ENCODE data around the gene DEF6.

Gene DEF6

GRCh38 chr6:35297601-35298481 is at the start of gene DEF6:
Gene DEF6, plus strand, starts transcription at chr6:35297818. Its CDS starts 39 bp downstream, at chr6:35297857.
- H3K4me3 ChIP-seq (ENCODE audit: low read depth, low read length) = peak within 1 kb of the TSS; percentile 55
- no peak within 1 kb of the TSS for H3K27ac ChIP-seq (ENCODE audit: low read depth, low read length)
- peak within 1 kb of the TSS; percentile 40 for H3K9ac ChIP-seq (ENCODE audit: low read length)

GRCh38 chr6:35248300-35248699 is 49.3 kb upstream of the DEF6 start:
- no peak overlapping the region for H3K27ac ChIP-seq (ENCODE audit: low read depth, low read length)
- H3K27me3 ChIP-seq (ENCODE audit: control insufficient read depth, insufficient read depth, low read length) = no peaks in the 10 kb centered on the region
- no peaks in the 10 kb centered on the region for H3K9me3 ChIP-seq (ENCODE audit: control insufficient read depth, insufficient read depth, low read depth, low read length)
- H3K4me1 ChIP-seq (ENCODE audit: control insufficient read depth, insufficient read depth, low read length) = peaks cover 17% of the 10 kb centered on the region
- no peaks in the 10 kb centered on the region; the same call in none of the 2 replicates for H3K36me3 ChIP-seq (ENCODE audit: control insufficient read depth, insufficient read depth, low read length)
- no peak overlapping the region for H3K9ac ChIP-seq (ENCODE audit: low read length)
- no peak overlapping the region for H3K4me3 ChIP-seq (ENCODE audit: low read depth, low read length)

More at GRCh38 chr6:35297601-35298481, at the start of gene DEF6:
- peaks cover 8% of the 10 kb centered on the region; the same call in 1 of the 2 replicates for H3K36me3 ChIP-seq (ENCODE audit: control insufficient read depth, insufficient read depth, low read length)
- H3K4me1 ChIP-seq (ENCODE audit: control insufficient read depth, insufficient read depth, low read length) = peaks cover 25% of the 10 kb centered on the region
- H3K9me3 ChIP-seq (ENCODE audit: control insufficient read depth, insufficient read depth, low read depth, low read length) = no peaks in the 10 kb centered on the region
- H3K27me3 ChIP-seq (ENCODE audit: control insufficient read depth, insufficient read depth, low read length) = no peaks in the 10 kb centered on the region

GRCh38 chr6:35248965-35249364 is 48.7 kb upstream of the DEF6 start:
- no peaks in the 10 kb centered on the region; the same call in none of the 2 replicates for H3K36me3 ChIP-seq (ENCODE audit: control insufficient read depth, insufficient read depth, low read length)

GRCh38 chr6:35251949-35252348 is 45.7 kb upstream of the DEF6 start:
- no peak overlapping the region for H3K27ac ChIP-seq (ENCODE audit: low read depth, low read length)
- H3K9me3 ChIP-seq (ENCODE audit: control insufficient read depth, insufficient read depth, low read depth, low read length) = no peaks in the 10 kb centered on the region
- H3K4me3 ChIP-seq (ENCODE audit: low read depth, low read length) = no peak overlapping the region
- no peaks in the 10 kb centered on the region for H3K36me3 ChIP-seq (ENCODE audit: control insufficient read depth, insufficient read depth, low read length)
- H3K27me3 ChIP-seq (ENCODE audit: control insufficient read depth, insufficient read depth, low read length) = no peaks in the 10 kb centered on the region
- H3K4me1 ChIP-seq (ENCODE audit: control insufficient read depth, insufficient read depth, low read length) = peaks cover 17% of the 10 kb centered on the region
- H3K9ac ChIP-seq (ENCODE audit: low read length) = no peak overlapping the region

More at GRCh38 chr6:35248965-35249364, 48.7 kb upstream of the DEF6 start:
- no peaks in the 10 kb centered on the region for H3K9me3 ChIP-seq (ENCODE audit: control insufficient read depth, insufficient read depth, low read depth, low read length)
- H3K4me1 ChIP-seq (ENCODE audit: control insufficient read depth, insufficient read depth, low read length) = peaks cover 17% of the 10 kb centered on the region
- no peak overlapping the region for H3K9ac ChIP-seq (ENCODE audit: low read length)
- no peak overlapping the region for H3K4me3 ChIP-seq (ENCODE audit: low read depth, low read length)
- H3K27ac ChIP-seq (ENCODE audit: low read depth, low read length) = no peak overlapping the region
- no peaks in the 10 kb centered on the region for H3K27me3 ChIP-seq (ENCODE audit: control insufficient read depth, insufficient read depth, low read length)

GRCh38 chr6:35253249-35253648 is 44.4 kb upstream of the DEF6 start:
- H3K27me3 ChIP-seq (ENCODE audit: control insufficient read depth, insufficient read depth, low read length) = no peaks in the 10 kb centered on the region
- H3K27ac ChIP-seq (ENCODE audit: low read depth, low read length) = no peak overlapping the region
- no peaks in the 10 kb centered on the region for H3K36me3 ChIP-seq (ENCODE audit: control insufficient read depth, insufficient read depth, low read length)
- H3K9ac ChIP-seq (ENCODE audit: low read length) = no peak overlapping the region
- H3K4me1 ChIP-seq (ENCODE audit: control insufficient read depth, insufficient read depth, low read length) = peaks cover 17% of the 10 kb centered on the region
- H3K9me3 ChIP-seq (ENCODE audit: control insufficient read depth, insufficient read depth, low read depth, low read length) = no peaks in the 10 kb centered on the region
- no peak overlapping the region for H3K4me3 ChIP-seq (ENCODE audit: low read depth, low read length)

GRCh38 chr6:35258336-35258735 is 39.3 kb upstream of the DEF6 start:
- peaks cover 7% of the 10 kb centered on the region; the same call in 1 of the 2 replicates for H3K4me1 ChIP-seq (ENCODE audit: control insufficient read depth, insufficient read depth, low read length)
- H3K4me3 ChIP-seq (ENCODE audit: low read depth, low read length) = peak overlapping the region; percentile 85
- peak overlapping the region; percentile 81 for H3K9ac ChIP-seq (ENCODE audit: low read length)
- H3K27me3 ChIP-seq (ENCODE audit: control insufficient read depth, insufficient read depth, low read length) = no peaks in the 10 kb centered on the region
- H3K27ac ChIP-seq (ENCODE audit: low read depth, low read length) = no peak overlapping the region
- no peaks in the 10 kb centered on the region for H3K36me3 ChIP-seq (ENCODE audit: control insufficient read depth, insufficient read depth, low read length)
- no peaks in the 10 kb centered on the region for H3K9me3 ChIP-seq (ENCODE audit: control insufficient read depth, insufficient read depth, low read depth, low read length)

GRCh38 chr6:35258858-35259193 is 38.8 kb upstream of the DEF6 start:
- peaks cover 7% of the 10 kb centered on the region; the same call in 1 of the 2 replicates for H3K4me1 ChIP-seq (ENCODE audit: control insufficient read depth, insufficient read depth, low read length)

GRCh38 chr6:35259194-35259947 is 38.2 kb upstream of the DEF6 start, which contains the start of gene ZNF76:
Gene ZNF76, plus strand, starts transcription at chr6:35259735. Its CDS starts 21,417 bp downstream, at chr6:35281152.
- peaks cover 7% of the 10 kb centered on the region; the same call in 1 of the 2 replicates for H3K4me1 ChIP-seq (ENCODE audit: control insufficient read depth, insufficient read depth, low read length)
- peak within 1 kb of the TSS; percentile 85 for H3K4me3 ChIP-seq (ENCODE audit: low read depth, low read length)
- H3K36me3 ChIP-seq (ENCODE audit: control insufficient read depth, insufficient read depth, low read length) = no peaks in the 10 kb centered on the region
- no peaks in the 10 kb centered on the region for H3K9me3 ChIP-seq (ENCODE audit: control insufficient read depth, insufficient read depth, low read depth, low read length)
- no peaks in the 10 kb centered on the region for H3K27me3 ChIP-seq (ENCODE audit: control insufficient read depth, insufficient read depth, low read length)
- H3K27ac ChIP-seq (ENCODE audit: low read depth, low read length) = peak within 1 kb of the TSS; percentile 95
- peak within 1 kb of the TSS; percentile 93 for H3K9ac ChIP-seq (ENCODE audit: low read length)

More at GRCh38 chr6:35258858-35259193, 38.8 kb upstream of the DEF6 start:
- no peaks in the 10 kb centered on the region for H3K27me3 ChIP-seq (ENCODE audit: control insufficient read depth, insufficient read depth, low read length)
- H3K9ac ChIP-seq (ENCODE audit: low read length) = peak overlapping the region; percentile 81
- H3K36me3 ChIP-seq (ENCODE audit: control insufficient read depth, insufficient read depth, low read length) = no peaks in the 10 kb centered on the region
- H3K27ac ChIP-seq (ENCODE audit: low read depth, low read length) = no peak overlapping the region
- no peaks in the 10 kb centered on the region for H3K9me3 ChIP-seq (ENCODE audit: control insufficient read depth, insufficient read depth, low read depth, low read length)
- peak overlapping the region; percentile 85 for H3K4me3 ChIP-seq (ENCODE audit: low read depth, low read length)

- Histone ChIP-seq H3K9ac (ENCODE audit: low read length) (peak overlapping the region; percentile 93), H3K4me1 (ENCODE audit: control insufficient read depth, insufficient read depth, low read length) (peaks cover 7% of the 10 kb centered on the region; the same call in 1 of the 2 replicates), H3K27me3 (ENCODE audit: control insufficient read depth, insufficient read depth, low read length) (no peaks in the 10 kb centered on the region), H3K4me3 (ENCODE audit: low read depth, low read length) (peak overlapping the region; percentile 85), H3K27ac (ENCODE audit: low read depth, low read length) (peak overlapping the region; percentile 95), H3K9me3 (ENCODE audit: control insufficient read depth, insufficient read depth, low read depth, low read length) (no peaks in the 10 kb centered on the region), H3K36me3 (ENCODE audit: control insufficient read depth, insufficient read depth, low read length) (no peaks in the 10 kb centered on the region)
These were observed 37.5 kb upstream of the DEF6 start for GRCh38 chr6:35259948-35260590.

GRCh38 chr6:35260591-35261570 is 36.7 kb upstream of the DEF6 start:
- Histone ChIP-seq H3K27me3 (ENCODE audit: control insufficient read depth, insufficient read depth, low read length) (no peaks in the 10 kb centered on the region), H3K9me3 (ENCODE audit: control insufficient read depth, insufficient read depth, low read depth, low read length) (no peaks in the 10 kb centered on the region), H3K4me1 (ENCODE audit: control insufficient read depth, insufficient read depth, low read length) (peaks cover 7% of the 10 kb centered on the region; the same call in 1 of the 2 replicates), H3K36me3 (ENCODE audit: control insufficient read depth, insufficient read depth, low read length) (no peaks in the 10 kb centered on the region), H3K27ac (ENCODE audit: low read depth, low read length) (peak overlapping the region; percentile 95), H3K9ac (ENCODE audit: low read length) (peak overlapping the region; percentile 74), H3K4me3 (ENCODE audit: low read depth, low read length) (peak overlapping the region; percentile 85)
